ENCODE results near the gene NCSTN.

Gene NCSTN

DNA sequence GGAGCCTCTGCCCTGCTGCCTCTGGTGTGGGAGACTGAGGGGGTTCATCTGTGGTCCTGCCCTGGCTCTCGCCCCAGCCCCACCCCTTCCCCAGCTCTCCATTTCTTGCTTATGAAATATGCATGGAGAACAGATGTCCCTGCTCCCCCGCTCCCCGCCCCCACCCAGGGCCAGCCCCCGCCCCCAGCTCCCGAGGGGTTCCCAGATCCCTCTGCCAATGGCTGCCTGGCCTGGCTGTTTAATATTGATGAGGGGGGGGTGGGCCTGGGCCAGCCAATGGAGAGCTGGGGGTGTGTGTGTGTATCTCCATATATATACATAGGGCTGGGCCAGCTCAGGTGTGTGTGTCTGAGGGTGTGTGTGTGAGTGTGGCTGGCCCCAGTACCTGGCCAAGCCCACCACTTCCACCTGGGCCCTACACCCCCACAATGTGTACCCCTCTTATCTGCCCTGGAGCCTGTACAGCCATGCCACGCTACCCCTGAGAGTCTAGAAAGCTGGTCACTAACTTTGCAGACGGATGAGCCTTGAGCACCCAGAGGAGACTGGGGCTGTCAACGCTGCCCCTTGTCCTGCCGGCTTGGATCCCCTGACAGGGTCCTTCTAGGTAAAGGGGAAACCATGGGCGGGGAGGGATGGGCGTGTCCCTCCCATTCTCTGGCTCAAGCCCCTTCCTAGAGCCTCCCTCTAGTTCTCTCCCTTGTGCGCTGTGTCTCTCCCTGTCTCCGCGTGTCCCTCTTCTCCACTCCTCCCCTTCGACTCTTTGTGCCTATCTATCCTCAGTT lies 23.7 kb downstream of the NCSTN start, which contains the start of gene NHLH1:
Gene NHLH1 (plus strand): TSS at position 341 of the 785 bp plus-strand sequence. CDS start 3,661 bp downstream, outside the sequence.
- Histone ChIP-seq H3K4me1 (ENCODE audit: low read depth, poor library complexity, severe bottlenecking) (peaks cover 6% of the 10 kb centered on the region), H4K20me1 (ENCODE audit: insufficient read depth) (no peaks in the 10 kb centered on the region), H3K4me3 (IDR thresholded peaks at IDR 0.05; ENCODE audit: insufficient read depth, low read depth, low read length) (no peak within 1 kb of the TSS), H3K27me3 (ENCODE audit: insufficient read depth, low read depth) (no peaks in the 10 kb centered on the region), H2AFZ (ENCODE audit: low read depth) (no peak within 1 kb of the TSS), H3K79me2 (ENCODE audit: insufficient read depth, low read depth) (no peaks in the 10 kb centered on the region), H3K9ac (no peak within 1 kb of the TSS), H3K27ac (no peak within 1 kb of the TSS), H3K36me3 (ENCODE audit: insufficient read depth) (no peaks in the 10 kb centered on the region), H3K4me2 (no peak within 1 kb of the TSS)
- TF ChIP-seq CTCF (conservative IDR thresholded peaks at IDR 0.05; ENCODE audit: low read depth, low read length) = no peak

GRCh38 chr1:160367516-160367900 lies 24.3 kb downstream of the NCSTN start:
- no peak overlapping the region for H2AFZ ChIP-seq (ENCODE audit: low read depth)
- no peaks in the 10 kb centered on the region for H3K27me3 ChIP-seq (ENCODE audit: insufficient read depth, low read depth)
- no peak for TF ChIP-seq CTCF (conservative IDR thresholded peaks at IDR 0.05; ENCODE audit: low read depth, low read length)
- H3K27ac ChIP-seq = no peak overlapping the region
- H3K4me1 ChIP-seq (ENCODE audit: low read depth, poor library complexity, severe bottlenecking) = peaks cover under 1% of the 10 kb centered on the region
- no peak overlapping the region for H3K4me3 ChIP-seq (IDR thresholded peaks at IDR 0.05; ENCODE audit: insufficient read depth, low read depth, low read length)
- no peaks in the 10 kb centered on the region for H3K79me2 ChIP-seq (ENCODE audit: insufficient read depth, low read depth)
- no peak overlapping the region for H3K9ac ChIP-seq
- no peak overlapping the region for H3K4me2 ChIP-seq
- H4K20me1 ChIP-seq (ENCODE audit: insufficient read depth) = no peaks in the 10 kb centered on the region
- no peaks in the 10 kb centered on the region for H3K36me3 ChIP-seq (ENCODE audit: insufficient read depth)

GRCh38 chr1:160367934-160368923 lies 25.0 kb downstream of the NCSTN start:
- Histone ChIP-seq H4K20me1 (ENCODE audit: insufficient read depth) (no peaks in the 10 kb centered on the region), H3K79me2 (ENCODE audit: insufficient read depth, low read depth) (no peaks in the 10 kb centered on the region), H3K36me3 (ENCODE audit: insufficient read depth) (no peaks in the 10 kb centered on the region), H3K27me3 (ENCODE audit: insufficient read depth, low read depth) (no peaks in the 10 kb centered on the region), H3K9ac (no peak overlapping the region), H3K4me3 (IDR thresholded peaks at IDR 0.05; ENCODE audit: insufficient read depth, low read depth, low read length) (no peak overlapping the region), H3K4me1 (ENCODE audit: low read depth, poor library complexity, severe bottlenecking) (no peaks in the 10 kb centered on the region), H3K27ac (no peak overlapping the region), H2AFZ (ENCODE audit: low read depth) (no peak overlapping the region), H3K4me2 (no peak overlapping the region)
- TF ChIP-seq CTCF (conservative IDR thresholded peaks at IDR 0.05; ENCODE audit: low read depth, low read length) = no peak

DNA sequence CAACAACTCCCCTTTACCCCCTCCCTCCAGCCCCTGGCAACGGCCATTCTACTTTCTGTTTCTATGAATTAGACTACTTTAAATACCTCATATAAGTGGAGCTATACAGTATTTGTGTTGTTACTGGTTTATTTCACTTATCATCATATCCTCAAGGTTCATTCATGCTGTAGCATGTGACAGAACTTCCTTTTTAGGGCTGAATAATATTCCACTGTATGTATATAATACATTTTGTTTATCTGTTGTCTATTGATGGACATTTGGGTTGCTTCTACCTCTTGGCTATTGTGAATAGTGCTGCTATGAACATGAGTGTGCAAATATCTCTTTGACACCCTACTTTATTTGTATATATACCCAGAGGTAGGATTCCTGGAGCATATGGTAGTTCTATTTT lies 25.9 kb downstream of the NCSTN start:
- Histone ChIP-seq H3K27ac (no peak overlapping the region), H3K4me1 (ENCODE audit: low read depth, poor library complexity, severe bottlenecking) (no peaks in the 10 kb centered on the region), H3K27me3 (ENCODE audit: insufficient read depth, low read depth) (no peaks in the 10 kb centered on the region), H3K4me3 (IDR thresholded peaks at IDR 0.05; ENCODE audit: insufficient read depth, low read depth, low read length) (no peak overlapping the region), H3K4me2 (no peak overlapping the region), H3K79me2 (ENCODE audit: insufficient read depth, low read depth) (no peaks in the 10 kb centered on the region), H2AFZ (ENCODE audit: low read depth) (no peak overlapping the region), H3K9ac (no peak overlapping the region), H3K36me3 (ENCODE audit: insufficient read depth) (no peaks in the 10 kb centered on the region), H4K20me1 (ENCODE audit: insufficient read depth) (no peaks in the 10 kb centered on the region)
- TF ChIP-seq CTCF (conservative IDR thresholded peaks at IDR 0.05; ENCODE audit: low read depth, low read length) = no peak
